C4-2B (cell line): ENCODE measurements around the gene FGF23.
"Not testable (repeated sequence)": the region's sequence is repeated elsewhere in the genome, so short reads cannot be mapped to it uniquely, and the experiment has no call there.

Source experiments
- H3K27ac ChIP-seq: fragments of 450-650 bp; 2 replicates; pipeline ENCODE4 v1.5.1; 2017
- ZFX ChIP-seq: fragments of 450-650 bp; IDR thresholded peaks from 2 replicates; pipeline ENCODE4 v1.6.1; 2017
- TF ChIP-seq, protein P1 (sequence below): fragments of 450-650 bp; conservative IDR thresholded peaks from 2 replicates; pipeline ENCODE4 v1.5.1; 2017; ENCODE audit warnings: mild to moderate bottlenecking

FGF23 gene

DNA sequence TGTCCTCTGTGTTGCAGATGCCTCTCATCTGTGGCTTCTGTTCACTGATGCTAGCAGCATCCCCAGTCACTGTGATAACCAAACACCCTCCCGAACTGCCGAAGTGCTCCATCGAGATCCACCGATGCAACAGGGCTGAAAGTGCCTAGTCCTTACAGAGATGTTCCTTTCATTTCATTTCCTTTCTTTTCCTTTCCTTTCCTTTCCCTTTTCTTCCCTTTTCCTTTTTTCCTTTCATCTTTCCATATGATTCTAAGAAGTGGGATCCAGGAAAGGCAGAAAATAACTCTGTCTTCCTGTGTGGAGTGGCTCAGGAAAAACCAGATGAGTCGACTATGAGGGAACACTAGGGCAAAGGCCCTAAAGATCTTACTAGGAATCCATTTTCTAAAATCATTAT lies 39.4 kb upstream of the FGF23 start:
- H3K27ac ChIP-seq = no peak overlapping the region
- TF ChIP-seq, protein P1, sequence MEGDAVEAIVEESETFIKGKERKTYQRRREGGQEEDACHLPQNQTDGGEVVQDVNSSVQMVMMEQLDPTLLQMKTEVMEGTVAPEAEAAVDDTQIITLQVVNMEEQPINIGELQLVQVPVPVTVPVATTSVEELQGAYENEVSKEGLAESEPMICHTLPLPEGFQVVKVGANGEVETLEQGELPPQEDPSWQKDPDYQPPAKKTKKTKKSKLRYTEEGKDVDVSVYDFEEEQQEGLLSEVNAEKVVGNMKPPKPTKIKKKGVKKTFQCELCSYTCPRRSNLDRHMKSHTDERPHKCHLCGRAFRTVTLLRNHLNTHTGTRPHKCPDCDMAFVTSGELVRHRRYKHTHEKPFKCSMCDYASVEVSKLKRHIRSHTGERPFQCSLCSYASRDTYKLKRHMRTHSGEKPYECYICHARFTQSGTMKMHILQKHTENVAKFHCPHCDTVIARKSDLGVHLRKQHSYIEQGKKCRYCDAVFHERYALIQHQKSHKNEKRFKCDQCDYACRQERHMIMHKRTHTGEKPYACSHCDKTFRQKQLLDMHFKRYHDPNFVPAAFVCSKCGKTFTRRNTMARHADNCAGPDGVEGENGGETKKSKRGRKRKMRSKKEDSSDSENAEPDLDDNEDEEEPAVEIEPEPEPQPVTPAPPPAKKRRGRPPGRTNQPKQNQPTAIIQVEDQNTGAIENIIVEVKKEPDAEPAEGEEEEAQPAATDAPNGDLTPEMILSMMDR = no peak
- TF ChIP-seq ZFX = no peak

DNA sequence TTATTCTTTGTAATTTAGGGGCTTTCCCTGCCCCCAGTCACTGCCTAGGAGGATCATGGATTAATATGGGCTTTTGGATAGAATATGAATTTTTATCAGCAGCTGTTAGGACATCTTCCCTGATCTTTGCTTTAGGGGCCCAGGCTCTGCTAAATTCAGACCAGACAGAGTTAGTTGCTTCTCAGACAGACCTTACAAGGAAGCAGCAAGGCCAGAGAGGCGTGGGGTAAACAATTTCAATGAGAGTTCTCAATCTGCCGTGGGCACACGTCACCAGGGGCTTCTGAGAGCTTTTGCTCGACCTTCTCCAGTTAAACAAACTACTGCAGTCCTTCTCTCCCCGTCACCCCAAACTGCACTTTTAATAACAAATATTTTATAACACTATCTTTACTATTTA lies 38.4 kb upstream of the FGF23 start:
- no peak overlapping the region for H3K27ac ChIP-seq
- no peak for TF ChIP-seq ZFX
- TF ChIP-seq, protein P1 = no peak

DNA sequence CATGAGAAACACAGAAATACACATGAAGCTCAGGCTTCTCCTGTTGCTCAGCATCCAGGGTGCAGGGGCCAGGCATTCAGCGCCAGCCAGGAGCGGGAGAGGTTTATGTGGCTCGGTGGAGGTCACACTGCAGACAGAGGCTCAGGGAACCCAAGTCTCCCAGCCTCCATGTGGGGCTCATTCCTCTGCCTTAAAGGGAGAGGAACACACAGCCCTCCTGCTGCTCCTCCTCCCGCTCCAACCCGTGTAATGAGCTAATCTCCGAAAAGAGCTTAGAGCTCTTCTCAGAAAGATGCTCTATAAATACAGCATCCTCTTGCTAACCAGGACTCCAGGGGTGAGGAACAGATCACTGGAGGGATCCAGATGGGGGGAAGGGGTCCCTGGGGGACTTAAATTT lies 37.9 kb upstream of the FGF23 start:
- no peak overlapping the region for H3K27ac ChIP-seq
- TF ChIP-seq, protein P1 = no peak
- TF ChIP-seq ZFX = no peak

DNA sequence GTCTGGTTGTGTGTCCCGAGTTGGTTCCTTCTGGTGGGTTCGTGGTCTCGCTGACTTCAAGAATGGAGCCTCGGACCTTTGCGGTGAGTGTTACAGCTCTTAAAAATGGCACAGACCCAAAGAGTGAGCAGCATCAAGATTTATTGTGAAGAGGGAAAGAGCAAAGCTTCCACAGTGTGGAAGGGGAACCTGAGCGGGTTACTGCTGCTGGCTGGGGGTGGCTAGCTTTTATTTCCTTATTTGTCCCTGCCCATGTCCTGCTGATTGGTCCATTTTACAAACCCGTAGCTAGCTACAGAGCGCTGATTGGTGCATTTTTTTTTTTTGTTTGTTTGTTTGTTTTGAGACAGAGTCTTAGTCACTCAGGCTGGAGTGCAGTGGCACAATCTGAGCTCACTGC lies 36.8 kb upstream of the FGF23 start:
- TF ChIP-seq ZFX = no peak
- TF ChIP-seq, protein P1 = no peak

DNA sequence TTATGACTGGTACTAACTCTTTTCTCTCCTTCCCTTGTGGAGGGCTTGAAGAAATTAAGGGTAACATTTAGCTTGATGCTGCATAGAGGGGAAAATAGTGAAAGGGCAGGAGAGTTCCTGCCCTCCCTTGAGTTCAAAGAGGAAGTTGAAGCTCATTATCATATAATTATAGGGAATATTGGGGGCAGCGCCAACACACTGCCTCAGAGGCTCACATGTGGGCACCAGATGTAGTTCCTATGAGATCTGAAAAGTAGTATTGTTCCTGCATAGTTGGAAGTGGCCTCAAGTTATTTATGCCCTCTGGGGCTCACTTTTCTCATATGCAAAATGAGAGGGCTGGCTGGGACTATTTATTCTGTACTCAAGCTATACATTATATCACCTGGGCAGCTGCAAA lies 33.0 kb upstream of the FGF23 start:
- no peak for TF ChIP-seq ZFX
- TF ChIP-seq, protein P1 = no peak
- H3K27ac ChIP-seq = no peak overlapping the region

More for the DNA sequence above, 36.8 kb upstream of the FGF23 start:
- no peak overlapping the region for H3K27ac ChIP-seq

DNA sequence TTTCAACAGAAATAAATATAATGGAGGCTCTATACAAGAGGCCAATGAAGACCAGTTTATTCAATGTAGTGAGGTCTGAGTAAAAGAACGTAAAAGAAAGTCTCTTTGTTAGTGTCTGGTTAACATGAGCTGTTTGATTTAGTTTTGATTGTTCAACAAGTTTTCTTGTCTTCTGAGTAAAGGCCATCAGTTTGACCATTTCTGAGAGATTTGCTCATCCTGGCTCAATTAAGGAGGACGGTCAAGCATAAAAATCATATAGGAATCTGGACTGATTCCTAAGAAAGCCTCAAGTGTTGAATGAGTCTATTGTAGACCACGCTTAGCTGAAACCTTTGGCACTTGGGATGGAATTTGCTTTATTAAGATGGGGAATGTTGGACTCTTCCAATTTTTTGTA lies 32.5 kb upstream of the FGF23 start:
- no peak overlapping the region for H3K27ac ChIP-seq
- TF ChIP-seq, protein P1 = no peak
- TF ChIP-seq ZFX = no peak

DNA sequence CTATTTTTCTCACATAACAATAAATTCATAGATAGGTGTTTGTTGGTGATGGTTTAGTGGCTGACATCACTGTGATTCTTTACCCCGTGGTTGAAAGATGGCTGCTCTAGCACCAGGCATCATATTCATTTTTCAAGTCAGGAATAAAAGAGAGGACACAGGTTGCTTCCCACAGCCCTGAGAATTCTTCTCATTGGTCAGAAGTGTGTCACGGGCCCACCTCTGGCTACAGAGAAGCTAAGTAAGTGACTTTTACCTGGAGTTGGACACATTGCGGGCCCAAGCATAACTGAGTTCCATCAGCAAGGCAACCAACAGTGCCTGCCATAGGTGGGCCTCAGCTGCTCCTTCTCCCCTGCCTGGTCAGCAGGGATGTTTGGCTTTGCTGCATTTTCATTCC lies 27.6 kb upstream of the FGF23 start:
- no peak for TF ChIP-seq ZFX
- TF ChIP-seq, protein P1 = no peak
- H3K27ac ChIP-seq = no peak overlapping the region

DNA sequence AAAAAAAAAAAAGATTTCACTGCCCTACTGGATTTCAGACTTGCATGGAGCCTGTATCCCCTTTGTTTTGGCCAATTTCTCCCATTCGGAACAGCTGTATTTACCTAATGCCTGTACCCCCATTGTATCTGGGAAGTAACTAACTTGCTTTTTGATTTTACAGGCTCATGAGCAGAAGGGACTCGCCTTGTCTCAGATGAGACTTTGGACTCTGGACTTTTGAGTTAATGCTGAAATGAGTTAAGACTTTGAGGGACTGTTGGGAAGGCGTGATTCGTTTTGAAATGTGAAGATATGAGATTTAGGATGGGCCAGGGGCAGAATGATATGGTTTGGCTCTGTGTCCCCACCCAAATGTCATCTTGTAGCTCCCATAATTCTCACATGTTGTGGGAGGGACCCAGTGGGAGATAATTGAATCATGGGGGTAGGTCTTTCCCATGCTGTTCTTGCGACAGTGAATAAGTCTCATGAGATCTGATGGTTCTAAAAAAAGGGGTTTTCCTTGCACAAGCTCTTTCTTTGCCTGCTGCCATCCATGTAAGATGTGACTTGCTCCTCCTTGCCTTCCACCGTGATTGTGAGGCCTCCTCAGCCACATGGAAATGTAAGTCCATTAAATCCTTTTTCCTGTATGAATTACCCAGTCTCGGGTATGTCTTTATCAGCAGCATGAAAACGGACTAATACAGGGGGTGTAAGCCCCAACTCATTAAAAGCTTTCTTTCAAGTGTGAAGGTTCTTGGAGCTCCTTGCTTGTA lies 25.5 kb upstream of the FGF23 start:
- H3K27ac ChIP-seq = not testable (repeated sequence)
